IPS DF 6.9 (cell line): Measurements from ENCODE around the gene MEIKIN.

Experiments
- DNase-seq: peaks from one replicate; pipeline ENCODE4 v3.0.0-alpha.2; 2013; ENCODE audit warnings: low read depth, low spot score
- H3K27ac ChIP-seq: one replicate; pipeline ENCODE4 v1.5.1; 2013; ENCODE audit warnings: low read length, control low read depth
- H3K27me3 ChIP-seq: 2 replicates; pipeline ENCODE4 v1.6.1; 2013; ENCODE audit warnings: mild to moderate bottlenecking, low read length; ENCODE audit not compliant: control insufficient read depth, insufficient read depth
- H3K36me3 ChIP-seq: 2 replicates; pipeline ENCODE4 v1.6.1; 2013; ENCODE audit warnings: low read length; ENCODE audit not compliant: control insufficient read depth, insufficient read depth
- H3K4me1 ChIP-seq: 2 replicates; pipeline ENCODE4 v1.6.1; 2013; ENCODE audit warnings: low read length; ENCODE audit not compliant: control insufficient read depth, insufficient read depth
- H3K4me3 ChIP-seq: 2 replicates; pipeline ENCODE4 v1.5.1; 2013; ENCODE audit warnings: mild to moderate bottlenecking, low read length
- H3K9me3 ChIP-seq: 2 replicates; pipeline ENCODE4 v1.6.1; 2013; ENCODE audit warnings: low read length, inconsistent platforms; ENCODE audit not compliant: control insufficient read depth, insufficient read depth
- WGBS: extraction: QIAGEN DNeasy Blood & Tissue Kit; methylation state at CpG from one replicate; pipeline ENCODE4 v1.1.7; 2013; ENCODE audit warnings: mixed read lengths, missing lambda C conversion rate; ENCODE audit not compliant: insufficient read length, insufficient coverage; 5-methylcytosine and 5-hydroxymethylcytosine counted together

Gene MEIKIN

DNA sequence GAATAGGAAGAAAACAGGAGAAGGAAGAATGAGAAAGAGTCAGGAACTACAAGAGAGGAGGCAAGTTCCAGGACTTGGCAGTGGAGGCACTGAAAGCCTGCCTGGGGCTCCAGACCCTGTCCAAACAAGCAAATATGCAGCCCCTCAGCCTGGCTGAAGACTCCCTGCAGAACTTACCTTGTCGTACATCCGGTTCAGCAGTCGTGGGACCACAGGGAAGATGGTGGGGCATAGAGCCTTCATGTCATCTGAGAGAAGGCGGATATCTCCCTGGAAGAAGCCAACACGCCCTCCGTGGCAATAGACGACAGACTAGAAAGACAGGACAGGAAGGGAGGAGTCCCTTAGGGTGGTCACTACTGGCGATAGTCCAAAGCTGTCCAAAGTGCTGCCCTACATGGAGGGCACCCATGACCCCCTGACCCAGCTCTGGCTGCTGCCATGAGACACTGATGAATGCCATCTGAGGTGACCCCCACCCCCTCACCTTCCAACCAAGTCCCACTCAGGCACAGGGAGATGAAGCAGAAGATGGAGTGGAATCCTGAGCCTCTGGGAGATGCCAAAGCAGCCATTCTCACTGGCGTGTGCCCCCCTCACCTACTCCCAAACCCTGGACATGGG, 27.7 kb upstream of the MEIKIN start:
- Histone ChIP-seq H3K4me3 (no peak overlapping the region), H3K27me3 (no peaks in the 10 kb centered on the region), H3K27ac (no peak overlapping the region), H3K4me1 (peaks cover 3% of the 10 kb centered on the region), H3K36me3 (no peaks in the 10 kb centered on the region), H3K9me3 (no peaks in the 10 kb centered on the region)
- no CpG with 5 or more reads among the region's 9 CpGs for WGBS
- DNase-seq = no peak

DNA sequence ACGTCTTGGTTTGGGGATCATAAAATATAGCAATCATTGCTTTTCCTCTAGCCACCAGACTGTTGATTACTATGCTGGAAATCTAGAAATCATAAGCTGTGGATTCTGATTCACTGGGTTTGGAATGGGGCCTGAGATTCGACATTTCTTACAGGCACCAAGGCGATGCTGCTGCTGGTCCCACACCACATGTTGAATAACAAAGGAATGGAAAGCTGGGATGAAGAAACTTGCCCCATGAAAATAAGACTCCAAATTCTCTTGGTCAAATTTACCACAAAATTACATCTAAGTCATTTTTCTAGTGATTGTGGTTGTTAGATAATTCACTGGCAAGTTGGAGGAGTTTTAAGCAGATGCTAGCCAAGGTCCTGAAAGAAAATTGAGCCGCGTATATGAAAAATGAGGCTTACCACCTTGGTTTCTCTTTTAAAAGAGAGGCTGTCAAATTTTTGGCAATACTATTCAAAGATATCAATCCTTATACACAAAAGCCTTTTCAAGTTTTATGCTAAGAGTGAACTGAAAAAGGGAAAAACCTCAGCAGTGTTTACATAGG, 23.0 kb upstream of the MEIKIN start:
- Histone ChIP-seq H3K27ac (no peak overlapping the region), H3K36me3 (no peaks in the 10 kb centered on the region), H3K9me3 (no peaks in the 10 kb centered on the region), H3K4me1 (no peaks in the 10 kb centered on the region), H3K27me3 (no peaks in the 10 kb centered on the region), H3K4me3 (no peak overlapping the region)
- DNase-seq = no peak
- no CpG with 5 or more reads among the region's 5 CpGs for WGBS

DNA sequence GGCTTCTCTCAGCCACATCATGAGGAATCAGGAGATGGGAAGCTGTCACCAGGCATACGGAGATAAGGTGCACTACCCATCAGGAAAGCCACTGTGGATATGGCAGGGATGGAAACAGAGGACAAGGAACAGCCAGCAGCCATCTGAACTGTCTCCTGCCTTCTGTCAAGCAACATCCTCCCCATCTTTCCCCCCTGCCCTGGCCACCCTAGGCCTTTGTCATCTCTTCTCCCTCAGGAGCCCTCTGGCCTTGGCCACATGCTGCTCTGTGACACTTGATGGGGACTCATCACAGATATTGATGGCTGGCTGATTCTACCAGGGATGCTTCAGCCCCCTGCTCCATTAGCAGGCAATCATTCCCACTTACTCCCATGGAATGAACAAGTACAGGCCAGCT, 21.1 kb upstream of the MEIKIN start:
- no CpG with 5 or more reads among the region's 1 CpG for WGBS

DNA sequence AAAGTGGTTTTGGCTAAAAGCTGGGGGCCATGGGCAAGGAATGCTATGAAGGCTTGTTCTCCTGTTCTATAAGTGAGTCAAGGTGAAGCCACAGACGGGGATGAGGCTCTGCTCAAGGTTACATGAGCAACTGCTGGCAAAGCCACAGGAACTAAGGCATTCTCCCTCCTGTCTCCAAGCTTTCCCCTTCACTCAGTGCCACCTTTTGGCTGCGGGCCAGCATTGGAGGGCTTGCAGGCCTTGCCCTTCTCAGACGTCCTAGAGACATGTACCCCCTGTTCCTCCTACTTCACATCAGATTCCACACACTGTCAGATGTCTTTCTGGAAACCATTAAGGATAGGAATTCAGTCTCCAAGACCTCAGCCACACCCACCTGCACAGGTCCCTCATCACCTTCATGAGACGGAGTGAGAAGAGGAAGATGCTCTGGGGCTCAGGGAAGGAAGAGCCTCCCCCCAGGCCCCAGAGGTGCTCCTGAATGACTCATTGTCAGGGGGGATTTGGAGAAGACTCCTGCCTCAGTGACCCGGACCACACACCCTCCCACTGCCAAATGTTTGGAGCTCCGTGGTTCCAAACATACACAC, 20.5 kb upstream of the MEIKIN start:
- H3K4me3 ChIP-seq = no peak overlapping the region
- no peaks in the 10 kb centered on the region for H3K27me3 ChIP-seq
- no peaks in the 10 kb centered on the region for H3K36me3 ChIP-seq
- H3K27ac ChIP-seq = no peak overlapping the region
- no CpG with 5 or more reads among the region's 6 CpGs for WGBS
- H3K4me1 ChIP-seq = no peaks in the 10 kb centered on the region
- no peak for DNase-seq
- no peaks in the 10 kb centered on the region for H3K9me3 ChIP-seq

More for the DNA sequence above, 21.1 kb upstream of the MEIKIN start:
- H3K9me3 ChIP-seq = no peaks in the 10 kb centered on the region
- no peak overlapping the region for H3K4me3 ChIP-seq
- no peaks in the 10 kb centered on the region for H3K36me3 ChIP-seq
- no peaks in the 10 kb centered on the region for H3K4me1 ChIP-seq
- no peak overlapping the region for H3K27ac ChIP-seq
- H3K27me3 ChIP-seq = no peaks in the 10 kb centered on the region
- no peak for DNase-seq

DNA sequence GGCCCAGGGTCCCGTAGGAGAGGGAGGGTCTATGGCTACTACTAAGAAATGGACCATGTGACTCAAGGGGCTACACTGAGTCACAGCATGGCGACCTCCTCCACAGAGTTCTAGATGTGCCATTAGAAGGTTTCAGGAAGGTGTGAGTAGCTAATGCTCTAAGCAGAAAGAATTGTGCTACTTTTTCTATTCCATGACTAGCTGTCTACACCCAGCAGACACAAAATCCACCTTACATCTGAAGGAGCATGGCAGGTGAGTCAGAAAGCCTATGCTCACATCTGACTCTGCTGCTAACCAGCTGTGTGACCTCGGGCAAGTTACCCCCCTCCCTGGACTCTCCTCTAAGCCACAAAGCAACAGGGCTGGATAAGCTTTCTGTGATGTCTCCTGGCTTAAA, 14.4 kb upstream of the MEIKIN start:
- Histone ChIP-seq H3K4me3 (no peak overlapping the region), H3K27me3 (no peaks in the 10 kb centered on the region), H3K9me3 (no peaks in the 10 kb centered on the region), H3K27ac (no peak overlapping the region), H3K4me1 (no peaks in the 10 kb centered on the region; the same call in 1 of the 2 replicates), H3K36me3 (no peaks in the 10 kb centered on the region)
- DNase-seq = no peak
- WGBS = no CpG with 5 or more reads among the region's 3 CpGs

DNA sequence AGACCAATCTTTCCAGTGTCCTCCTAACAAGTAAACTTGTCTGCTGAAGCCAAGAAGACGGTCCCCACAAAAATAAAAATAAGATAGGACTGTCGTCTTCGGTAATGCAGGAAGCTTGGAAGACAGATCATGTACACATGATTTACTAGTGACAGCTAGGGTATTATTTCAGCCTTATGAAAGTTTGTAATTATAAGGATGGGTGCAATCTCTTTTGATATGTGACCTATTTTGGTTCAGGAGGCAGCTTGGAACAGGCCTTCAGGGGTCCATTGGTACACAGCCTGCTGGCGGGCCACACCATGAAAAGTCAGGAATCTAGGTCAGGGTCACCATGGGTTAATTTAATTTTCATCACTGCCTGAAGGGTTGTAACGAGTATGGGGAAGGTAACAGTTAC, 13.7 kb upstream of the MEIKIN start:
- DNase-seq = no peak
- Histone ChIP-seq H3K36me3 (no peaks in the 10 kb centered on the region), H3K9me3 (no peaks in the 10 kb centered on the region), H3K27ac (no peak overlapping the region), H3K27me3 (no peaks in the 10 kb centered on the region), H3K4me1 (no peaks in the 10 kb centered on the region; the same call in 1 of the 2 replicates), H3K4me3 (no peak overlapping the region)
- no CpG with 5 or more reads among the region's 5 CpGs for WGBS

DNA sequence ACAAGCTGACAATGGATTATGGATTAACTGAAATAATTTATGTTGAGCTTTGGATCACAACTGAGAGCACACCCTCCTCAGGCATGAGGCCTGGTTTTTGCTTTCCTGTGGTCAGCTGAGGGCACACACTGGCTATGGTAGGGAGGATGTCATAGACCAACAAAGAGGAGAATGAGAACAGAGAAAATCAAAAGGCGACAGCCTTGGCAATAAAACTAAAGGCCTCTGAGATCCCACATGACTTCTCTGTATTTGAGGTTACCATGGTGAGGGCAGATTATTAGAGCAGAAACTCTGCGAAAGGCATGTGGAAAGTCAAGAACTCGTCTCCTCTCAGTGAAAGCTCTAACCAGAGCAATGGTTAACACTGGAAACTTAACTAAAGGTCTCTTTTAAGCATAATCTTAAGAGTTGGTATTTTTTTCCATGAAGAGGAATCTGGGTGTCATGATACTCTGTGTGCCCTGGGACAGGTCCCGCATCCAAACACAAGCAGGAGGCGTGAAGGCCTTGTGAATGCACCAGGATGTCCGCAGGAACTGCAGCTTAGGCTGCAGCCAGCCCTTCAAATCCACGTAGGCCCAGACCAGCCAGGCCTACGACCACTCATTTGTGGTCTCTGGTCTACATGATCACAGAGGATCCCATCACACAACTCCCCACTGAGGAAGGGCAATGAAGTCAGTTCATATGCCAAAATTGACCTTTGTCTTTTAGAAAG, 12.4 kb upstream of the MEIKIN start:
- Histone ChIP-seq H3K9me3 (no peaks in the 10 kb centered on the region), H3K27me3 (no peaks in the 10 kb centered on the region), H3K4me1 (no peaks in the 10 kb centered on the region; the same call in 1 of the 2 replicates), H3K36me3 (no peaks in the 10 kb centered on the region), H3K27ac (no peak overlapping the region), H3K4me3 (no peak overlapping the region)
- WGBS = no CpG with 5 or more reads among the region's 8 CpGs
- DNase-seq = no peak

DNA sequence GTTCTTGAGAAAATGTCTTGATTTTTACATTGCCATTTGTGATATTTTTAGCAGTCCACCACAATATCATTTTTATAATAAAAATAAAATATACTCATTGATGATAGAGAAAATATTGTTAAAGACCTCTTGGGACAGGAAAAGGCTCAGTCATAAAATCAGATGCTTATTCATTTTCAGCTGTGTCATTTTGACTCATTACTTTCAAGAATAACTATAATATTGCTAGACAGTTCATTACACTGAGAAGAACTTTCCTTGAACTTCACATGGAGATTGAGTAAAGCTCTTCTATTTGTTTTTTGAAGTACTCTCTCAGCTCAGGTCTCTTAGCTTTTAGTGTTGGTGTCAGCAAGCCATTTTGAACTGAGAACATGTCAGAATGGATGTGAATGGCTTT, 8.5 kb upstream of the MEIKIN start:
- no peak overlapping the region for H3K27ac ChIP-seq
- H3K36me3 ChIP-seq = no peaks in the 10 kb centered on the region
- no peaks in the 10 kb centered on the region for H3K9me3 ChIP-seq
- H3K27me3 ChIP-seq = no peaks in the 10 kb centered on the region
- DNase-seq = no peak
- no peak overlapping the region for H3K4me3 ChIP-seq
- H3K4me1 ChIP-seq = no peaks in the 10 kb centered on the region; the same call in 1 of the 2 replicates

DNA sequence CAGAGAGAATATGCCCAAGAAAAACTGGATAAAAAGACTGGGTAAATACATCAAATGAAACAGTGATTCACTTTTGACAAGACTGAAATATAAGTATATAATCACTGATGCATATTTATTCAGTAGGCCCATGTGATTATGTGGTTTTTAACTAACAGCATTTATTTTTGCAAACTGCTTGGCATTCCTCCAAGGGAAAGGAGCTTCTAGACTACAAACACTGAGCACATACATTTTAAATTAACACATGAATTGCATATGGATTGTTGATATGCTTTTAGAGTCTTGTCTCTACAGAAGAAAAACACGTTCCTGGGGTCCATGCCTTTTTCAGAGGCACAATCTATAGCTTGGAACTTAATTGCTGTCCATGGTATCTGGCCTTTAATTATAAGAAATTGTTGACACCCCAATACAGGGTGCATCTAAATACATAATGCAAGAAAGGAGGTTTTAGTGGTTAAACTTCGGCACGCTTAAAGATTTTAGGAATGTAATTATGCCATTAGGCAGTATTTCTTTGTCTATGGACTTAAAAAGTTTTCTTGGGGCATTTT, 6.9 kb upstream of the MEIKIN start:
- DNase-seq = no peak
- Histone ChIP-seq H3K27ac (no peak overlapping the region), H3K4me3 (no peak overlapping the region), H3K36me3 (no peaks in the 10 kb centered on the region), H3K4me1 (no peaks in the 10 kb centered on the region), H3K27me3 (no peaks in the 10 kb centered on the region), H3K9me3 (no peaks in the 10 kb centered on the region)
- WGBS = no CpG with 5 or more reads among the region's 3 CpGs

DNA sequence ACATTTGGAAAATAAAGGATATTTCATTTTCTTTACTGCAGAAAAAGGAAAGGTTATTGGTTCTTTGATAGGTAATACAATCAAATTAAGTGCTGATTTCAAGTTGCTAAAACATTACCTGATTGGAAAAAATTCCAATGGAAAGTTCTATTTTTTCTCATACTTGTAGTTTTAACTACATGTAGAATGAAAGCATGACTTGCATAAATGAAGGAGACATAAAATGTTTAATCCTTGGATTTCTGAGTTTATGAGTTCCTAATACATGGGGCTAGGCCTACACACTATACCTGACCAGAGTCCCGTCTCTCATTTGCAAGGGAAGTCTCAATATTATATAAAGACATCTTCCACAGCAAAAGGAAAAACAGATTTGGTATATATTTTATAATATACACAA, 5.2 kb upstream of the MEIKIN start:
- no peaks in the 10 kb centered on the region for H3K9me3 ChIP-seq
- no CpG with 5 or more reads among the region's 1 CpG for WGBS

More for the DNA sequence above, 5.2 kb upstream of the MEIKIN start:
- Histone ChIP-seq H3K27ac (no peak overlapping the region), H3K4me1 (no peaks in the 10 kb centered on the region), H3K36me3 (no peaks in the 10 kb centered on the region), H3K27me3 (no peaks in the 10 kb centered on the region), H3K4me3 (no peak overlapping the region)
- no peak for DNase-seq
